Endothelial cell of umbilical vein (primary cell): ENCODE measurements around the gene NKX1-2.

ENCODE experiments used
- EZH2 ChIP-seq: IDR thresholded peaks from 2 replicates; pipeline ENCODE4 v1.6.1; 2012; ENCODE audit warnings: borderline replicate concordance, low read depth, mild to moderate bottlenecking, moderate library complexity, low read length, inconsistent platforms; ENCODE audit not compliant: severe bottlenecking
- FOS ChIP-seq: IDR thresholded peaks from 2 replicates; pipeline ENCODE4 v1.6.1; 2011; ENCODE audit warnings: mild to moderate bottlenecking, low read length, moderate library complexity, borderline replicate concordance; ENCODE audit not compliant: insufficient read depth
- POLR2A ChIP-seq: IDR thresholded peaks from 2 replicates; pipeline ENCODE4 v1.6.1; 2012; ENCODE audit warnings: low read depth, mild to moderate bottlenecking, control low read depth, low read length
- TF ChIP-seq, protein P1 (sequence below), 2 donors: IDR thresholded peaks; 1 replicate in 1 of 2; 2 replicates in 1 of 2; pipeline ENCODE4 v1.5.1; 2011; ENCODE audit warnings: low read length in 2 of 2, mild to moderate bottlenecking in 2 of 2, moderate library complexity in 2 of 2, control low read depth in 1 of 2, inconsistent platforms in 1 of 2, low read depth in 1 of 2; ENCODE audit not compliant: insufficient read depth in 1 of 2; ENCODE audit errors: extremely low read depth in 1 of 2

DNA sequence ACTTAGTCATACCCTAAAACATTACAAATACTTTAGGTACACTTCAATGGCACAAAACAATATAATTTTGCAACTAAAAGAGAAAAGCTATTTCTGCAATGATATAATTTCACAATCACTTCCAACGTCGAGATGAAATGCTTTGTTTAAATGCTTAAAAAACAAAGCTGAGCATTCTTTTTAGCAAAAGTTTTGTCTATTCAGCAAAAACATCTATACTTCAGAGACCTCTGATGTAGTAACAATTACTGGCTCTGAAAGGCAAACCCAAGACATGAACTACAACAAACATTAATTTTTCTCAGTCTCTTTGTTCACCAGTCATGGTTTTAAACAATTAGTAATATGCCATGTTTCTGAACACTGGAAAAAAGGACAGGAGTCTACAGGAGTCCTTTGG is 47.6 kb downstream of the NKX1-2 start:
- TF ChIP-seq POLR2A (no peak), EZH2 (no peak), FOS (no peak)
- TF ChIP-seq, protein P1, sequence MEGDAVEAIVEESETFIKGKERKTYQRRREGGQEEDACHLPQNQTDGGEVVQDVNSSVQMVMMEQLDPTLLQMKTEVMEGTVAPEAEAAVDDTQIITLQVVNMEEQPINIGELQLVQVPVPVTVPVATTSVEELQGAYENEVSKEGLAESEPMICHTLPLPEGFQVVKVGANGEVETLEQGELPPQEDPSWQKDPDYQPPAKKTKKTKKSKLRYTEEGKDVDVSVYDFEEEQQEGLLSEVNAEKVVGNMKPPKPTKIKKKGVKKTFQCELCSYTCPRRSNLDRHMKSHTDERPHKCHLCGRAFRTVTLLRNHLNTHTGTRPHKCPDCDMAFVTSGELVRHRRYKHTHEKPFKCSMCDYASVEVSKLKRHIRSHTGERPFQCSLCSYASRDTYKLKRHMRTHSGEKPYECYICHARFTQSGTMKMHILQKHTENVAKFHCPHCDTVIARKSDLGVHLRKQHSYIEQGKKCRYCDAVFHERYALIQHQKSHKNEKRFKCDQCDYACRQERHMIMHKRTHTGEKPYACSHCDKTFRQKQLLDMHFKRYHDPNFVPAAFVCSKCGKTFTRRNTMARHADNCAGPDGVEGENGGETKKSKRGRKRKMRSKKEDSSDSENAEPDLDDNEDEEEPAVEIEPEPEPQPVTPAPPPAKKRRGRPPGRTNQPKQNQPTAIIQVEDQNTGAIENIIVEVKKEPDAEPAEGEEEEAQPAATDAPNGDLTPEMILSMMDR (IDR thresholded peaks at IDR 0.05; ENCODE audit: extremely low read depth in 1 of 2, insufficient read depth in 1 of 2, low read depth in 1 of 2, low read length in 2 of 2), result no peak
